CD4-positive, CD25-positive, alpha-beta regulatory T cell (primary cell): ENCODE measurements around the gene PKD1. TPM values are rescaled to one million over a fixed set of nuclear protein-coding genes. Genes with fewer than 3 reads are reported as not detected.

Experiments used
- ATAC-seq, 2 donors: fragments of 150-1000 bp; cut with Tn5 transposase; one replicate each; pipeline ENCODE4 v1.10.0; 2021; ENCODE audit warnings: low read depth in 2 of 2, moderate number of reproducible peaks in 2 of 2, moderate library complexity in 1 of 2
- DNase-seq, 3 donors: peaks; one replicate each; pipeline versions ENCODE4 v3.0.0 to v3.0.0-alpha.2; 2012 to 2022; ENCODE audit warnings: mixed read lengths in 1 of 3
- H3K27ac ChIP-seq: one replicate; pipeline ENCODE4 v1.7.0; 2013; ENCODE audit warnings: mild to moderate bottlenecking, low read length; ENCODE audit not compliant: insufficient read depth, poor library complexity, severe bottlenecking
- H3K27me3 ChIP-seq: one replicate; pipeline ENCODE4 v1.7.0; 2013; ENCODE audit warnings: low read length; ENCODE audit not compliant: control insufficient read depth, insufficient read depth
- H3K36me3 ChIP-seq: one replicate; pipeline ENCODE4 v1.7.0; 2013; ENCODE audit warnings: mild to moderate bottlenecking, low read length, moderate library complexity; ENCODE audit not compliant: control insufficient read depth, insufficient read depth
- H3K4me1 ChIP-seq: 2 replicates; pipeline ENCODE4 v1.7.0; 2013; ENCODE audit warnings: mild to moderate bottlenecking, low read length; ENCODE audit not compliant: insufficient read depth, control insufficient read depth, poor library complexity, severe bottlenecking
- H3K4me3 ChIP-seq: one replicate; pipeline ENCODE4 v1.7.0; 2013; ENCODE audit warnings: low read depth, mild to moderate bottlenecking, low read length, moderate library complexity
- H3K9me3 ChIP-seq, 2 experiments: 1 replicate in 1 of 2; 2 replicates in 1 of 2; pipeline ENCODE4 v1.7.0; 2013; ENCODE audit warnings: low read length in 2 of 2, mild to moderate bottlenecking in 1 of 2, moderate library complexity in 1 of 2; ENCODE audit not compliant: control insufficient read depth in 2 of 2
- H3K27ac Mint-ChIP-seq, 3 donors: one replicate each; pipeline ENCODE4 v1.8.0; 2020 to 2022; ENCODE audit warnings: mild to moderate bottlenecking in 3 of 3, mixed read lengths in 3 of 3, moderate library complexity in 2 of 3
- H3K27me3 Mint-ChIP-seq: one replicate; pipeline ENCODE4 v1.8.0; 2022; ENCODE audit warnings: mild to moderate bottlenecking, mixed read lengths
- H3K36me3 Mint-ChIP-seq: one replicate; pipeline ENCODE4 v1.8.0; 2020; ENCODE audit warnings: mixed read lengths
- H3K4me1 Mint-ChIP-seq, 4 donors: one replicate each; pipeline ENCODE4 v1.8.0; 2020 to 2022; ENCODE audit warnings: mixed read lengths in 4 of 4, mild to moderate bottlenecking in 1 of 4
- H3K4me3 Mint-ChIP-seq, 4 donors: one replicate each; pipeline ENCODE4 v1.8.0; 2020 to 2022; ENCODE audit warnings: mild to moderate bottlenecking in 4 of 4, mixed read lengths in 4 of 4, moderate library complexity in 3 of 4
- H3K9me3 Mint-ChIP-seq, 7 donors: one replicate each; pipeline ENCODE4 v1.8.0; 2020 to 2022; ENCODE audit warnings: mixed read lengths in 7 of 7, mild to moderate bottlenecking in 3 of 7, moderate library complexity in 2 of 7
- polyA plus RNA-seq, 4 donors: library from polyadenylated mRNA; unstranded; fragments of 300-500 nt; fragmentation: Illumina TruSeq; gene quantifications; one replicate each; pipeline ENCODE4 v1.2.3, GENCODE V29; 2021
- total RNA-seq: library from RNA; stranded (reverse); gene quantifications from one replicate; pipeline ENCODE4 v1.2.3, GENCODE V29; 2022

PKD1 gene
- total and polyA plus RNA-seq, 5 donors from 2014 or later = 1.4 to 86.1 (median 2.8) TPM

DNA sequence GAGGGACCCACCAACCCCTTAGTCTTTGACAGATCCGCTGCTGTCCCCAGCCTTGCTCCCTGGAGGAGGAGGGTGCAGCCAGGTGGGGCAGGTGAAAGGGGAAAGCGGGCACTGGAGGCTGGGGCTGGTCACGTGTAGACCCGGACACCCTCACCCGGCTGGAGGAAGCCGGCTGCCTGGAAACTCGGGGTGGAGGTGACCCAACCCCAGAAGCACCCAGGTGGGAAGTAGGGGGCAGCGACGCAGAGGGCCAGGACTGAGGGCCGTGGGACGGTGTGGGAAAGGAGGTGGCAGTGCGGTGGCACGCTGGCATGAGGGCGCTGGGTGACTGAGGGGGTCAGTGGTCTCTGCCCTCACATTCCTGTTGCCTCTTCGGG is 22.6 kb upstream of the PKD1 start:
- ATAC-seq (no peak), DNase-seq (no peak)
- no peak overlapping the region for H3K27ac Mint-ChIP-seq
- H3K9me3 Mint-ChIP-seq = no peaks in the 10 kb centered on the region
- no peaks in the 10 kb centered on the region for H3K9me3 ChIP-seq
- H3K36me3 Mint-ChIP-seq = no peaks in the 10 kb centered on the region
- H3K27ac ChIP-seq = no peak overlapping the region
- no peak overlapping the region for H3K4me3 Mint-ChIP-seq
- no peaks in the 10 kb centered on the region for H3K36me3 ChIP-seq
- peaks cover 0 to 47% (median 22%) of the 10 kb centered on the region in 4 donors for H3K4me1 Mint-ChIP-seq
- peaks cover 39% of the 10 kb centered on the region for H3K4me1 ChIP-seq
- H3K4me3 ChIP-seq = no peak overlapping the region
- H3K27me3 ChIP-seq = no peaks in the 10 kb centered on the region
- H3K27me3 Mint-ChIP-seq = no peaks in the 10 kb centered on the region

DNA sequence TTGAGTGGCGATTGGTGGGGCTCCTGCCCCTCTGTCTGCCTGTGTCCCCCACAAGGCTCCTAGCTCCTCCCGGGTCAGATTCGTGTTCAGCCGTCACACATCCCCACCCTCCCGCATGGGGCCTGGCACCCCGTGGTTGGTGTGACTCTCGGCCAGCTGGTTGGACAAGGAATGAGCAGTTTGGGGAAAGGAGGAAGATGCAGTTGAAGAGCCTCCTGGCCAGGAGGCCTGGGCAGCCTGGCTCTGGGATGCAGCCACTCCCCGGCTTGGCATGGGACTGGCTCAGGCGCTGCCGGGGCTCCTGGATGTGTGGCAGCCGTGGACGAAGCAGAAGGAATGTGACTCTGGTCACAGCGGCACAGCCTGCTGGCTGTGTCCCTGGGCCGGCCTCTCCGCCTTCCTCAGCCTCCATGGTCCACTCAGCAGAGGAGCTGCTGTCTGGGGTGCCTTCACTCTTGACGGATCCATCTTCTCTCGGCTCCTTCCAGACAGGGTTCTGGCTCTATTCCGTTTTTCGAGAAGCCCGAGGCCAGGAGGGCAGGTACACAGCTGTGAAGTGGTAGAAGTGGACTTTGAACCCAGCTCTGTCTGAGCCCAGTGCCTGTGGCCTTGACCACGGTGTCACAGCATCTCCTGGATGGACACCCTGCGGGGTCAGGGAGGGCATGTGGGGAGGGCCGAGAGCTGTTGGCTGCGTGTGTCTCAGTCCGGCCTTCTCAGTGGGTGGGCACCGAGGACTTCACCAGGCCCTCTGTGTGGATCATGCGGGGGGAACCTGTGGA is 22.0 kb upstream of the PKD1 start:
- no peak overlapping the region for H3K27ac ChIP-seq
- no peaks in the 10 kb centered on the region for H3K9me3 ChIP-seq
- no peaks in the 10 kb centered on the region for H3K36me3 Mint-ChIP-seq
- H3K4me1 Mint-ChIP-seq = peaks cover 0 to 53% (median 23%) of the 10 kb centered on the region in 4 donors
- H3K4me1 ChIP-seq = peaks cover 45% of the 10 kb centered on the region
- H3K27me3 ChIP-seq = no peaks in the 10 kb centered on the region
- peak overlapping the region in 1 of 3 donors; percentile 63 for H3K27ac Mint-ChIP-seq
- H3K27me3 Mint-ChIP-seq = no peaks in the 10 kb centered on the region
- no peak overlapping the region for H3K4me3 ChIP-seq
- DNase-seq = no peak
- H3K4me3 Mint-ChIP-seq = peak overlapping the region; percentile 69 to 96 (median 91)
- H3K36me3 ChIP-seq = no peaks in the 10 kb centered on the region
- ATAC-seq = no peak
- no peaks in the 10 kb centered on the region for H3K9me3 Mint-ChIP-seq

DNA sequence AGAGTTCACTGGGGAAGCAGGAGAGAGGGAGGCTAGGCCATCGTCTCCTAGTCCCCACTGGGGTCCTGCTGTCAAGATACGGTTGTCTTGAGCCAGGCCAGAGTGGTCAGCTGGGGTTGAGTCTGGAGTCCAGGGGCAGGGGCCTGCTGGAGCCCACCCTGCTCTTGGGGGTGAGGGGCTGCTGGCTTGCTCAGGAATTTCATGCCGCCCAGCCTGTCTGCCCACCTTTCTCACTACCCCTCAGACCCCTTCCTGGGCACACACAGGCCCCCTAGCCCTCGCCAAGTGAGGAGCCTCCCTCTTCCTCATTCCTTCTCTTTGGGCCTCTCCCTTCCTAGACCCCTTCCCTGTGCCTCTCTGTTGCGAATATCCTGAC is 21.1 kb upstream of the PKD1 start:
- ATAC-seq (no peak), DNase-seq (no peak)
- Mint-ChIP-seq H3K36me3 (no peaks in the 10 kb centered on the region), H3K27me3 (no peaks in the 10 kb centered on the region), H3K9me3 (no peaks in the 10 kb centered on the region), H3K27ac (peak overlapping the region in 1 of 3 donors; percentile 96), H3K4me3 (peak overlapping the region; percentile 86 to 98 (median 96)), H3K4me1 (peaks cover 0 to 57% (median 23%) of the 10 kb centered on the region in 4 donors)
- Histone ChIP-seq H3K36me3 (peaks cover 1% of the 10 kb centered on the region), H3K4me3 (no peak overlapping the region), H3K27ac (peak overlapping the region; percentile 11), H3K9me3 (no peaks in the 10 kb centered on the region), H3K27me3 (no peaks in the 10 kb centered on the region), H3K4me1 (peaks cover 51% of the 10 kb centered on the region)

DNA sequence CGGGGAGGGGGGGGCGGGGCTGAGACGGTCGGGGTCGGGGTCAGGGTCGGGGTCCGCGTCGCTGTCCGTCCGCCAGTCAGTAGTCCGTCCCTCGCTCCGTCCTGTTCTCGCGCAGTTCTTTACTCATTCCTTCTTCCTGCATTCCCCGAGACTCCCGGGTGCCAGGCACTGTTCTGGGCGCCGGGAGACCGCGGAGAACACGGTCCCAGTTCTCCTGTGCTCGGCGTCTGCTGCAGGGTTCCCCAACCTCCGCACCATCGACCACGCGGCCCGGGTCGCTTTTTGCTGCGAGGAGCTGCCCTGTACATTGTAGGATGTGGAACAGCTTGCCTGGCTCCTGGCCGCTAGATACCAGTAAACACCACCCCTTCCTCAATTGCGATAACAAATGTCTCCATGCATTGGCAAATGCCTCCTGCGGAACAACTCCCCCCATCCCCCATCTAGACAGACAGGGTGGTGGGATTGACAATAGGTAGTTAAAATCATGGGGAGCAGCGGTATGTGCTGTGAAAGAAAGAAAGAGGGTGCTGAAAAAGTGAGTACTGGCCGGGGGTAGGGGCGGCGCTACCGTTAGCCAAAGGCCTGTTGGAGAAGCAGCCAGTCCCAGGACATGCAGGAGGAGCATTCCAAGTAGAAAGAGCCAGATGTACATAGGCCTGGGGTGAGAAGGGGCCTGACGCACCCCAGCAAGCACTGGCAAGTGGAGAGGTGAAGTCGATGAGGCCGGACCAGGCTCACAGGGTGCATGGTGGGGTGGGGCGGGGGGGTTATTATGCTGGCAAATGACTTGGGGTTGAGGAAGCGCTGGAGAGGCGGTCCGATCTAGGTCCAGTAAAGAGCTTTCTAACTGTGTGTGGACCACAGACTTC is 20.5 kb upstream of the PKD1 start:
- Histone ChIP-seq H3K4me3 (peak overlapping the region; percentile 71), H3K27me3 (no peaks in the 10 kb centered on the region), H3K36me3 (peaks cover 6% of the 10 kb centered on the region), H3K27ac (peak overlapping the region; percentile 57), H3K4me1 (peaks cover 57% of the 10 kb centered on the region), H3K9me3 (no peaks in the 10 kb centered on the region)
- Mint-ChIP-seq H3K9me3 (no peaks in the 10 kb centered on the region), H3K36me3 (peaks cover 4% of the 10 kb centered on the region), H3K4me1 (peaks cover 0 to 62% (median 26%) of the 10 kb centered on the region in 4 donors), H3K27ac (peak overlapping the region; percentile 79 to 96 (median 94)), H3K4me3 (peak overlapping the region; percentile 86 to 98 (median 96)), H3K27me3 (no peaks in the 10 kb centered on the region)
- ATAC-seq = no peak
- DNase-seq = peak in 1 of 3 donors; percentile 34

DNA sequence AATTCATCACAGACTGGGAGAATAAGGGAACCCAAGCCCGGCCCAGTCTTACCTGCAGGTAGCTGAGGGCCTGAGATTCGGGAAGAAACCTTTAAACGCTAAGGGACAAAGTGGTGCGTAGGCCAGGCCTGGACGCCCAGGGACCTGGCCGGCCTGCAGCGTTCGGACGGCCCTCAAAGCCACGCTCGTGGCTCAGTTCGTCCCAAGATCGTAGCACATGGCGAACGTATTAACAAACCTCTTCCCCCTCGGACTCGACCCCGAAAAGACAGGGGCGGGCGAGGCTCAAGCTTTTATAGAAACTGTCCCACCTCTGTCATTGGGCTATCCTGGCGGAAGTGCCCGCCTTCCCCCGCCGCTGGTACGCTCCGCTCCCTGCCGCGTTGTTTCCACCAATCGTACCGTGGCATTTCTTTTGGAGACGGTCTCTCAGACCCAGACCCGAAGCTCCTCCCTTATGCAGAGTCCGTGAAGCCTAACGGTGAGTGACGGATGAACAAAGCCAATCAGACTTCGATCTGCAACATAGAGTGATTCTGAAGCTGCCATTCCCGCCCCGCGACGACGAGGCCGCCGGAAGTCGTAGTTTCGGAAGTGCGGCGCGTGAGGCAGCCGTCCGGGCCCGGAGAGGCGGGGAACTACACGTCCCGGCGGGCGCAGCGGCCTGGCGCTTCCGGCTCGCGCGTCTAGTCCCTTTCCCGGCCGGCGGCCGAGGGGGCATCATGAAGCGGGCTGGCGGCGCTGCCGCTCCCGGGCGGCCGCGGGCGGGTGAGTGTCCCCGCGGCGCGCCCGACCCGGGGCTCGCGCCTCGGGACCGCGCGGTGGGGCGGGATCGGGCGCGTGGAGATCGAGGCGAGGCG is 19.6 kb upstream of the PKD1 start, which contains the start of gene TRAF7:
TSS of gene TRAF7 (plus strand) at position 692 of the 860 bp plus-strand sequence. CDS start 8,139 bp downstream, outside the sequence.
- Histone ChIP-seq H3K4me1 (peaks cover 58% of the 10 kb centered on the region), H3K27ac (peak within 1 kb of the TSS; percentile 85), H3K9me3 (no peaks in the 10 kb centered on the region), H3K27me3 (no peaks in the 10 kb centered on the region), H3K4me3 (peak within 1 kb of the TSS; percentile 91), H3K36me3 (peaks cover 6% of the 10 kb centered on the region)
- peaks cover 0 to 67% (median 28%) of the 10 kb centered on the region in 4 donors for H3K4me1 Mint-ChIP-seq
- peak; percentile 94 to 96 for ATAC-seq
- H3K27me3 Mint-ChIP-seq = no peaks in the 10 kb centered on the region
- DNase-seq = peak; percentile 97 to 100 (median 99)
- H3K36me3 Mint-ChIP-seq = peaks cover 5% of the 10 kb centered on the region
- H3K4me3 Mint-ChIP-seq = peak within 1 kb of the TSS; percentile 86 to 98 (median 96)
- H3K27ac Mint-ChIP-seq = peak within 1 kb of the TSS; percentile 79 to 96 (median 94)
- no peaks in the 10 kb centered on the region for H3K9me3 Mint-ChIP-seq

DNA sequence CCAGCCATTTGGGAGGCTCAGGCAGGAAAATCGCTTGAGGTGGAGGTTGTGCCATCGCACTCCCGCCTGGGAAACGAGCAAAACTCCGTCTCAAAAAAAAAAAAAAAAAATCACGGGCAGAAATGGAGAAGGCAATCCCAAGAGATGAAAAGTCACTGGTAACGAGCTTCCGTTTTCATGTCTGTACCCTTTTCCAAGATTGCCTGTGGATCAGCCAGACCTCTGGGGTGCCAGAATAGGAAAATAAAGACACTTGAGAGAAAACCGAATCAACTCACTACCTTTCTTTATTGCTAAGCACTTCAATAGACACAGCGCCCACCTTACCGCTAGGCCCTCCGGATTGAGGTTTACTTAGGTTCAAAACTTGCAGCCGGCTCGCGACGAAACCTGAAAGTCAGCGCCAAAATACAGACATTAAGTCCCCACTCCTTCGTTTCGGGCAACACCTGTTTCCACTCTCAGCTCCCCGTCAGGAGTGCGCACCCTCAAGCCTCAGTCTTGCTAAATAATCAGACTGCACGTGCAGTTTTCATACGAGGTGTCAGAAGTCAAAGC is 18.9 kb upstream of the PKD1 start:
- peak overlapping the region; percentile 91 for H3K4me3 ChIP-seq
- DNase-seq = no peak
- peaks cover 60% of the 10 kb centered on the region for H3K4me1 ChIP-seq
- H3K9me3 ChIP-seq = no peaks in the 10 kb centered on the region
- H3K4me1 Mint-ChIP-seq = peaks cover 0 to 73% (median 28%) of the 10 kb centered on the region in 4 donors
- H3K9me3 Mint-ChIP-seq = no peaks in the 10 kb centered on the region
- H3K4me3 Mint-ChIP-seq = peak overlapping the region; percentile 86 to 97 (median 88)
- H3K36me3 Mint-ChIP-seq = peaks cover 5% of the 10 kb centered on the region
- no peaks in the 10 kb centered on the region for H3K27me3 Mint-ChIP-seq
- H3K27me3 ChIP-seq = no peaks in the 10 kb centered on the region
- ATAC-seq = no peak
- H3K36me3 ChIP-seq = peaks cover 6% of the 10 kb centered on the region
- H3K27ac ChIP-seq = peak overlapping the region; percentile 85
- peak overlapping the region; percentile 79 to 87 (median 85) for H3K27ac Mint-ChIP-seq
